Adipose tissue (tissue), 3 donors: ENCODE results near the gene NTN1. TPM values are rescaled to one million over a fixed set of nuclear protein-coding genes. Genes with fewer than 3 reads are reported as not detected.

ENCODE experiments used
- H3K27ac ChIP-seq: one replicate; pipeline ENCODE4 v1.5.1; 2013; ENCODE audit warnings: low read depth, low read length
- WGBS, 3 donors: extraction: QIAGEN DNeasy Blood & Tissue Kit; methylation state at CpG; one replicate each; pipeline ENCODE4 v1.1.7; 2013; 5-methylcytosine and 5-hydroxymethylcytosine counted together
- polyA plus RNA-seq, 3 donors: library from polyadenylated mRNA; stranded (reverse); fragments of 200-250 nt; gene quantifications; one replicate each; pipeline ENCODE4 v1.2.3, GENCODE V29; 2013
- donor health status: healthy with polysubstance abuse.
- donor health status: Bipolar disorder and iron deficiency.
- donor health status: healthy.

NTN1 gene
- polyA plus RNA-seq, 3 donors, result 1.6 to 3.7 (median 2.0) TPM

GRCh38 chr17:9215465-9215864 lies 194.2 kb downstream of the NTN1 start:
- H3K27ac ChIP-seq, result no peak overlapping the region

GRCh38 chr17:9217151-9218056 lies 196.1 kb downstream of the NTN1 start:
- H3K27ac ChIP-seq, result no peak overlapping the region
- 40 to 45% (median 42%) methylated on average over 5 of the region's 5 CpGs for WGBS, 3 donors

GRCh38 chr17:9218064-9218635 lies 196.8 kb downstream of the NTN1 start:
- H3K27ac ChIP-seq, result no peak overlapping the region
- WGBS, 3 donors, result 81 to 88% (median 87%) methylated on average over 8 of the region's 8 CpGs

GRCh38 chr17:9218911-9219310 lies 197.6 kb downstream of the NTN1 start:
- whole genome bisulfite sequencing, 3 donors, result 92 to 97% (median 96%) methylated on average over 15 of the region's 15 CpGs
- H3K27ac ChIP-seq, result no peak overlapping the region

GRCh38 chr17:9219631-9220397 lies 198.5 kb downstream of the NTN1 start:
- no peak overlapping the region for H3K27ac ChIP-seq
- WGBS, 3 donors, result 84 to 97% (median 94%) methylated on average over 13 of the region's 13 CpGs

GRCh38 chr17:9220398-9221146 lies 199.3 kb downstream of the NTN1 start:
- no peak overlapping the region for H3K27ac ChIP-seq

GRCh38 chr17:9221147-9221921 lies 200.0 kb downstream of the NTN1 start:
- 91 to 92% (median 91%) methylated on average over 25 of the region's 25 CpGs for WGBS, 3 donors
- no peak overlapping the region for H3K27ac ChIP-seq

More at GRCh38 chr17:9220398-9221146, 199.3 kb downstream of the NTN1 start:
- 80 to 89% (median 87%) methylated on average over 23 of the region's 23 CpGs for WGBS, 3 donors

- H3K27ac ChIP-seq, result no peak overlapping the region
- WGBS, 3 donors, result 94 to 100% (median 100%) methylated on average over 4 to 5 of the region's 5 CpGs
Observed at GRCh38 chr17:9221922-9222180, 200.5 kb downstream of the NTN1 start.

GRCh38 chr17:9223531-9223930 lies 202.2 kb downstream of the NTN1 start:
- WGBS, 3 donors, result 78 to 89% (median 83%) methylated on average over 8 of the region's 8 CpGs
- no peak overlapping the region for H3K27ac ChIP-seq

- WGBS, 3 donors, result 89 to 98% (median 91%) methylated on average over 7 of the region's 7 CpGs
- no peak overlapping the region for H3K27ac ChIP-seq
Observed at GRCh38 chr17:9224485-9224884, 203.2 kb downstream of the NTN1 start.

GRCh38 chr17:9225305-9226101 lies 204.2 kb downstream of the NTN1 start:
- H3K27ac ChIP-seq, result no peak overlapping the region
- 65 to 78% (median 77%) methylated on average over 27 to 32 of the region's 32 CpGs for WGBS, 3 donors

GRCh38 chr17:9226130-9226793 lies 205.0 kb downstream of the NTN1 start:
- H3K27ac ChIP-seq, result no peak overlapping the region
- 81 to 87% (median 83%) methylated on average over 29 to 34 of the region's 34 CpGs for WGBS, 3 donors

GRCh38 chr17:9226794-9227135 lies 205.5 kb downstream of the NTN1 start:
- H3K27ac ChIP-seq, result no peak overlapping the region
- 54 to 69% (median 57%) methylated on average over 14 of the region's 14 CpGs for WGBS, 3 donors

GRCh38 chr17:9227819-9228407 lies 206.6 kb downstream of the NTN1 start:
- WGBS, 3 donors, result 77 to 83% (median 81%) methylated on average over 13 of the region's 13 CpGs

GRCh38 chr17:9228408-9229159 lies 207.3 kb downstream of the NTN1 start:
- H3K27ac ChIP-seq, result no peak overlapping the region
- WGBS, 3 donors, result 63 to 67% (median 65%) methylated on average over 16 of the region's 16 CpGs

More at GRCh38 chr17:9227819-9228407, 206.6 kb downstream of the NTN1 start:
- H3K27ac ChIP-seq, result no peak overlapping the region
